ENCODE results near the gene DNM3. TPM values are rescaled to one million over a fixed set of nuclear protein-coding genes. Genes with fewer than 3 reads are reported as not detected.

DNM3 gene
- total RNA-seq, 1 experiment from 2014 or later: 0.45 TPM

DNA sequence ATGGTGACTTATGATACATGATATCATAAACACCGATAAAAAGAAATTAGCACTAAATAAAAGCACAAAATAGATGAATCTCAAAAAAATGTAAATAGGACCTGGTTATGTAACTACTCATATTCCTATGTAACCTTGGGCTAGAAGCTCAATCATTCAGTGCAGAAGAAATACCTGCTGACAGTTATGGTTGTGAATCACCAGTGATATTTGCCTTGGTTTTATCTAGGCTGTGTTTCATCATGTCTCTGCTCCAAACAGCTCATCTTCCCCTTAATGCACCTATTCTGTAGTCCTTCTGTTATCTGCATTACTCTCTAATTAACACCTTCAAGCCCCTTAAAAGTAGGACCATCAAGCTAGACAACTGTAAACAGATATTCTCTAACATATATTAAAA, 618.9 kb downstream of the DNM3 start:
- no peak for DNase-seq
- no peak overlapping the region for H3K4me3 ChIP-seq (ENCODE audit: low read length)
- H3K4me2 ChIP-seq (ENCODE audit: low read depth, low read length, poor library complexity, severe bottlenecking): no peak overlapping the region
- H3K36me3 ChIP-seq (ENCODE audit: insufficient read depth, low read length): no peaks in the 10 kb centered on the region
- no peaks in the 10 kb centered on the region for H3K9me3 ChIP-seq (ENCODE audit: low read length)
- no peaks in the 10 kb centered on the region for H3K4me1 ChIP-seq (ENCODE audit: low read length)
- H4K20me1 ChIP-seq (ENCODE audit: insufficient read depth, low read depth, low read length): no peaks in the 10 kb centered on the region
- H2AFZ ChIP-seq (ENCODE audit: low read length): no peak overlapping the region
- H3K27ac ChIP-seq (ENCODE audit: low read length): no peak overlapping the region
- H3K79me2 ChIP-seq (ENCODE audit: low read length): no peaks in the 10 kb centered on the region
- no peaks in the 10 kb centered on the region for H3K9me2 ChIP-seq (replicated peaks; ENCODE audit: insufficient read depth, low read length)
- no peaks in the 10 kb centered on the region for H3K27me3 ChIP-seq (ENCODE audit: low read length)
- H3K9ac ChIP-seq (ENCODE audit: low read length): no peak overlapping the region

DNA sequence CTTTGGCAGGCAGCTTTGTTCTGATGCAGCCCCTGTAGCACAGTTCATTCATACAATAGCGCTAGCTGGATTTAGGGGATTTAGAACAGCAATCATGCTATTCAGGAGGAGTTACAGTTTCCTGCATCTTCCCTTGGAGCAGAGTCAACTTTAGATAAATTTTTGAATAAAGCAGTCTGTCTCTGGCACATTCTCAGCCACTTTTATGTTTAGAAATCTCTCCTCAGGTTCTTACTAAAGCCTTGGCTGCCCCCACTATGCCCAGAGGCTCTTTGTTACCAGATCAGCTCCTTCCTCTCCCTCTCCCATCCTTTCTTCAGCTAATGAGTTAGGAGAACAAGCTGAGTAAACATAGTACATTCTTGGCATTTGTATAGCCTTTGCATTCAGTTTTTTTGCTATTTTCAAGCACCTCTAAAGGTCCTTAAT, 619.6 kb downstream of the DNM3 start:
- Histone ChIP-seq H4K20me1 (ENCODE audit: insufficient read depth, low read depth, low read length) (no peaks in the 10 kb centered on the region), H3K9me2 (replicated peaks; ENCODE audit: insufficient read depth, low read length) (no peaks in the 10 kb centered on the region), H3K27me3 (ENCODE audit: low read length) (no peaks in the 10 kb centered on the region), H2AFZ (ENCODE audit: low read length) (no peak overlapping the region), H3K36me3 (ENCODE audit: insufficient read depth, low read length) (no peaks in the 10 kb centered on the region), H3K4me3 (ENCODE audit: low read length) (no peak overlapping the region), H3K4me1 (ENCODE audit: low read length) (no peaks in the 10 kb centered on the region), H3K27ac (ENCODE audit: low read length) (no peak overlapping the region), H3K9me3 (ENCODE audit: low read length) (no peaks in the 10 kb centered on the region), H3K9ac (ENCODE audit: low read length) (no peak overlapping the region), H3K4me2 (ENCODE audit: low read depth, low read length, poor library complexity, severe bottlenecking) (no peak overlapping the region), H3K79me2 (ENCODE audit: low read length) (no peaks in the 10 kb centered on the region)
- DNase-seq: no peak

Small RNAs within 50 kb of the gene (small RNA-seq; reads per million reads assigned to genes)
- gene MIR199A2 (not detected), gene RNU6-157P (not detected)

Other genes starting within 250 kb of the DNM3 start
- not detected in 2 replicates for gene MYOCOS, start 219.3 kb upstream of the DNM3 start, total RNA-seq (2014; rRNA removed; shearing (Covaris generic); ENCODE audit: low replicate concordance)
- not detected in 2 replicates for gene MYOC, start 188.8 kb upstream of the DNM3 start, total RNA-seq (2014; rRNA removed; shearing (Covaris generic); ENCODE audit: low replicate concordance)
- gene VAMP4, start 99.4 kb upstream of the DNM3 start, total RNA-seq (2014; rRNA removed; shearing (Covaris generic); ENCODE audit: low replicate concordance): 6.3 and 9.0 TPM in 2 replicates
- gene METTL13, start 59.8 kb upstream of the DNM3 start, total RNA-seq (2014; rRNA removed; shearing (Covaris generic); ENCODE audit: low replicate concordance): 15.4 and 25.9 TPM in 2 replicates